HG02970 (cell line): Measurements from ENCODE around the gene IL36G.
"Not testable (repeated sequence)": the region's sequence is repeated elsewhere in the genome, so short reads cannot be mapped to it uniquely, and the experiment has no call there.

ENCODE experiments used
- ATAC-seq: cut with Tn5 transposase; IDR thresholded peaks from one replicate; pipeline ENCODE4 v1.9.1; 2021; ENCODE audit warnings: mild to moderate bottlenecking, moderate library complexity, moderate number of reproducible peaks; ENCODE audit not compliant: unreplicated experiment, low FRiP score

Gene IL36G

DNA sequence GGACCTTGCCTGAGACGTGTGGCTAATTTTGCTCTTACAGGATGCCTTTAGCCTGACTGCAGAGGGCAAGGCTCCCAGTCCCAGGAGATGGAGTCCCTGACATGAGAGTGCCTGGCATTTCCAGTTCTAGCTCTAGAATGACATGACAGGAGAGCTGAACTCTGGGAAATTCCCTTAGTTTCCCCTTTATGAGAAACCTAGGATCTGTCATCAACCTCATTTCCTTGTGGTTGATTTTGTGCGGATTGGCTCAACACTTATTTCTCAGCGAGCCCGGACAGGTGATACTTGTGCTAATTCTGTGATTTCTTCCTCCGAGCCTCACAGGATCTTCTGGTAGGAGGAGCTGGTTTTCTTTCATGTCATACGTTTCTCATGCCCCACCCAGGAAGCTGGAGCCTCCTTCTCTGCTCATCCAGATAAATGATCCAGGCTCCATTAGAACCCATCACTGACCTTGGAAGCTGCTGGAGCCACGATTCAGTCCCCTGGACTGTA lies at the start of gene IL36G:
Gene IL36G, plus strand, starts transcription at position 448 of the 498 bp plus-strand sequence. CDS start 633 bp downstream, outside the sequence.
- no peak for ATAC-seq

DNA sequence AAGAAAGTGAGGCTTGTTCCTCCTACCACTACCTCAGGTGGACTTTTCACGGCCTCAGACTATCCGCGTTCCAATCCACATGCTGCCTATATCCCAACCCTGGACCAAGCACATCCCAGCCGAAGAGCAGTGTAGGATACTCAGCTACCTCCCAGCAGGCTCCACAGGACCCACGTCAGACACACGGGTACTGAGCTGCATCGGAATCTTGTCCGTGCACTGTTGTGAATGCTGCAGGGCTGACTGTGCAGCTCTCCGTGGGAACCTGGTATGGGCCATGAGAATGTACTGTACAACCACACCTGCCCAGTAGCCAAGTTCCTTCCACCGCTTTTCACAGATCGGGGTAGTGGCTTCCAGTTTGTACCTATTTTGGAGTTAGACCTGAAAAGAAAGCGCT lies 44.5 kb upstream of the IL36G start:
- ATAC-seq, result no peak

DNA sequence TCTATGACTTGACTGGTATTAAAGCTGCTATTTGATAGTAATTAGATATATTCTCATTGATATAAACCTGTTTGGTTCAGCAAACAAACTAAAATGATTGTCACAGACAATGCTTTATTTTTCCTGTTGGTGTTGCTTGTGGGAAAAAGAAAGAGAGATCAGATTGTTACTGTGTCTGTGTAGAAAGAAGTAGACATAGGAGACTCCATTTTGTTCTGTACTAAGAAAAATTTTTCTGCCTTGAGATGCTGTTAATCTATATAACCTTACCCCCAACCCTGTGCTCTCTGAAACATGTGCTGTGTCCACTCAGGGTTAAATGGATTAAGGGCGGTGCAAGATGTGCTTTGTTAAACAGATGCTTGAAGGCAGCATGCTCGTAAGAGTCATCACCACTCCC lies 43.7 kb upstream of the IL36G start:
- ATAC-seq, result not testable (repeated sequence)

DNA sequence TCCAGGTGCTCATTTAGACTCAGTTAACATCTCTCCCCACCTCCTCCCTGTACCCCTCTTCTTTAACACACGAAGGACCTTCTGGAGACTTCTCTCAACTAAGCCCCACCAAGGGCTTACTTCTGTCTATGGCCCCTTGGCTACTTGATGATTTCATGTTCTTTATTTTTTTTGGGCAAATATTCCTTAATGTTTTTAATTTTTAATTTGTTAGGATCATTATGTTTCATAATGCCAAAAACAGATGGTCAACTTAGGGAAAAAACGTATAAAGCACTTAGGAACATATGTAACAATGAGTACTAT lies 40.9 kb upstream of the IL36G start:
- no peak for ATAC-seq

DNA sequence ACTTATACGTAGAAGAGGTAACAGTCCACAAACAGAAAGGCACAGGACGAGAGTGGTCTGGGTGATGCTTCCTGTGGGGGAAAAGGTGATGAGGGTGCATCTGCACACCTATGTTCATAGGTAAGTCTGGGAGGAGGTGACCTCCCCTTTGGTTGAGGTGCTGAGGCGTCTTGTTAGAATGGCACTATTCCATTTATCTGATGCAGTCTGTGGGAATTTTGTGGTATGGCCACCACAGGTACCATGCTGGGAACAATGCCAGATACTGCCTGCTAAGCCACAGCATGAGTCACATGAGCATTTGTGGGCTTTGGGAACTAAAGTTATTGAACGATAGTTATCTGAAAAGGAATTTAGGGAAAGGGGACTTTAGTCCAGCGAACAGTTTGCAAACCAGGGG lies 38.9 kb upstream of the IL36G start:
- ATAC-seq, result no peak

DNA sequence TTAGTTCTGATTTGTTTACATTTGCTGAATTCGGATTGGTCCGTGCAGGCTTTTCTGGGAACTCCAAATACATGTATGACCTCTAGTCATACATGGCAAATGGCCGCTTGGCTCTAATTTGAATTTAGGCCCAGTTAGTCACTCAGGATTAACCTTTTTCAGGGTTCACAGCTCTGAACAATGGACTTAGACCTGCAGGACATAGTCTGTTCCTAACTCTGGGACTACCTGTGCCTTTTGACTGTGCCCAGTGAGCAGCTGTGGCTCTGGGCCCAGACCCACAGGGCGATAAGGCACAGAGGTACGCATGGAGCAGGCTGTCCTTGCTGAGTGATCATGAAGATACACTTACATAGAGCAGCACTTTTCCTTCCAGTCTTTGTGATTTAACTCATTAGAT lies 38.4 kb upstream of the IL36G start:
- no peak for ATAC-seq

GRCh38 chr2:112940859-112941625 lies 36.8 kb upstream of the IL36G start:
- ATAC-seq, result no peak

DNA sequence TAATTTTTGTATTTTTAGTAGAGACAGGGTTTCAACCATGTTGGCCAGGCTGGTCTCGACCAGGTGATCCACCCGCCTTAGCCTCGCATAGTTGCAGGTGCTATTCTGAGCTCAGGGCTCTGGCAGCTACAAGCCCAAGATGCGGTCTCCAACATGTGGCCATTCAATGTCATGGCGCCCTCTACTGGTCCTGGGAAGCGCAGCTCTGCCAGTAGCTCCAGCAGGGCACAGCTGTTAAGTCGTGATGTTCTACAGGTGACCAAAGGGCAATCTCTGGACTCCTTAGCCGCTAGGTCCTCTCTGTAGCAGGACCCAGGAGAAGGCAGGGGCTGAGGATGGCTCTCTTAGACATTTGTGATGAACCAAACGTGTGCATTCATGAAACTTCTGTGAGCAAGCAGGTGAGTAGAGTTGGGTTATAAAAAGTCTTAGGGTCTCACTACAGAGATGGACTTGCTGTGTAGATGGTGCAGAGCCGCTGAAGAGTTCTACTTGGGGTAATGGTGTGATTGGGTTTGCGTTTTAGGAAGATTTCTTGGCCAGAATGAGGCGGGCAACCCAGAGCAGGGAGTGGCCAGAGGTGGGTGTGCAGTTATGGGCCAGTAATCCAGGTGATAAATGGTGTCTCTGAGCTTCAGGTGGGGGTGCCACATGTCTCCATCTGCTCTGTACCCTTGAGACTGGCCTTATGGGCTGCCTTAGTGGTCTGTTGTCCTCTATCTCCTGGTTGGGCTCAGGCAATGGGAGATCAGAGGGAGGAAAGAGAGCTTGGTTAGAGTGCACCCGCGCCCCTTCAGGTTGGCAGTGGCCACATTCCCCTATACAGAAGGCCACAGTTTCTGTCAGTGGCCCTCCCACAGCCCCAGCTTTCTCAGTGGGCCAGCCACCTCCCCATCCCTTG lies 35.8 kb upstream of the IL36G start:
- ATAC-seq, result no peak

GRCh38 chr2:112942654-112943002 lies 35.2 kb upstream of the IL36G start:
- no peak for ATAC-seq

DNA sequence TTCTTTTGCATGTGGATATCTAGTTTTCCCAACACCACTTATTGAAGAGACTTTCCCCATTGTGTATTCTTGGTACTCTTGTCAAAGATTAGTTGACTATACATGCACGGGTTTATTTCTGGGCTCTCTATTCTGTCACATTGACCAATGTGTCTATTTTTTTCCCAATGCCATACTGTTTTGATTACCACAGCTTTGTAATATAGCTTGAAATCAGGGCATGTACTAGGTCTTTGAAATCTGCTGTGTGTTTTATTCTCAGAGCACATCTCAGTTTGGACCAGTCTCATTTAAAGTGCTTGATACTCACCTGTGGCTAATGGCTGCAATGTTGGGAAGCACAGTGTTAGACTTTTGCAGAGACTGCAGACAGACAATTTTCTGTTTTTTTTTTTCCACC lies 32.8 kb upstream of the IL36G start:
- no peak for ATAC-seq

DNA sequence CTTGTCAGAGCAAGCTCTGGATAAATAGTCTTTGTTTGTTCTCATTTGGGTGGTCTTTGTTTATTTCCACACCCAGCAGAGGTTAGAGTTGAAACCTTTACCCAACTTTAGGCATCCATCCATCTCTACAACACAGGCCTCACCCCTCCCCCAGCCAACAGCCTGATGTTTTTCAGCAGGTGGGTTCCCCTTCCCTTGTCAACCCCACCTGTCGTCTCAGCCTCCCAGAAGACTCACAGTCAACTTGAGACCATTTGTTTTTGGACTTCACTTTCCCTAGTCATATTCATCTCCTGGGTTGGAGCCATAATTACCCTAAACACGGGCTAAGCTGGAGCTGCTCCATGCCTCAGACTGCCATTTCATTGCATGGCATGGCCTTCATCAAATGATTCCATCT lies 31.7 kb upstream of the IL36G start:
- ATAC-seq, result no peak

DNA sequence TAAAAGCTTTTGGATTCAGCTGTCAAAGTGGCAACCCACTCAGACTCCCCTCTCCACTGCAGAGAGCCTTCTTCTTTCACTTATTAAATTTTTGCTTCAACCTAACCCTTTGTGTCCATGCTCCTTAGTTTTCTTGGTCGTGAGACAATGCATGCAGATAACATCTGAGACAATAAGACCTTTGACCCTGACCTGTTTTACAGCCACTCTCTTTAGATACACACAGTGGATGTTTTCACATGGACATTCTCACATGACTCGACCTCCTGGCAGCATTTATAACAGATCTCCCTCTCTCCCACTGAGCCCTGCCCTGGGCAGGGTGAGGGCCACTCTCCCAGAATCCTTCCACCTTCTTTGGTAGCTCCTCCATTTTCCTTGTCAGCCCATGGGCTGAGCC lies 30.4 kb upstream of the IL36G start:
- ATAC-seq, result no peak

GRCh38 chr2:112949456-112949855 lies 28.4 kb upstream of the IL36G start:
- ATAC-seq, result no peak

GRCh38 chr2:112954364-112954763 lies 23.4 kb upstream of the IL36G start:
- ATAC-seq, result no peak

DNA sequence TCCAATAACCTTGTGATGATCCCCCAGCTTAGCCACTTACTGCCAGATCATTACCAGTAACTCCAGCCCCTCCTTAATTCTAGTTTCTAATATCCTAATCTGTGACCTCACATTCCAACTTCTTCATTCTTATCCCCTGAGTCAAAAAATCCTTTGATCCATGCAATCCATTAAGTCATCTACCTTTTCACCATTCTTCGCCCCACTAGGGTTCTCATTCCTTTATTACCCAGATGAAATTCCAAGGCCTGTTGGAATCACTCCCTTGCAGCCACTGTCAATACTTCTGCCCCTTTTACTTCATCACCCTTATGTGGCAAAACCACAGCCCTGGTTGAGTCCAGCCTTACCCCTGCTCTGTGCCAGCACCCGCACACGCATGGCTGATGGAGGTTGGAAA lies 20.3 kb upstream of the IL36G start:
- no peak for ATAC-seq

- no peak for ATAC-seq
These were observed 19.2 kb upstream of the IL36G start for GRCh38 chr2:112958428-112959108.

DNA sequence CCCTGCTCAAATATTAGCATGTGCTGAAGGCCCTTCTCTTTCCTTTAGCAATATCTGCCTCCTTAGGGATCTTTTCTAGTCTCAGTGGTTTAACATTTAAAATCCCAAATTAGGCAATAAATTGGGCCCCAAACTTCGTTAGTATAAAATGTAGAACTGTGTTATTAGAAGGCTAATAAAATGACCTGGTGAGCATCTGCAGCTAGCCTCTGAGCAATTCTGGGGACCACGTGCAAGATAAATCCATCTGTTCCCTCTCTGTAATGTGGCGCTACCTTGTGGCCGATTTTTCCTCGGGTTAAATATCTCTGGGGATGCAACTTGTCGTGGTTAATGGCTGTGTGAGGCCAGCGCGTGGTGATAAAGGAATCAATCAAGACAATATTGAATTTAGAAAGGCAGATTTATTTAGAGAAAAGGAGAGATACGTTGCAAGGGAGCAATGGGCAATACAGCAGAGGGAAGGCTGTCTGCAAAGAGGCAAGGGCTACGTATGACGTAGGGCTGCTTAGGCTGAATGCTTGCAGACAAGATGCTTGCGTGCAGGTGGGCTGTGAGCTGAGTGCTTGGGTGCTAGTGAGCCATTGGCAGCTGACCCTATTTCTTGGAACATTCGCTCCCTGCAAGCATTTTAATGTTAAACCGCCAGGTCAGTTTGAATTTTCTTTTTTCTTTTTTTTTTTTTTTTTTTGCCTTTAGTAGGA lies 18.5 kb upstream of the IL36G start:
- no peak for ATAC-seq

- no peak for ATAC-seq
These were observed 17.5 kb upstream of the IL36G start for GRCh38 chr2:112960230-112960825.

- no peak for ATAC-seq
These were observed 15.3 kb upstream of the IL36G start for GRCh38 chr2:112962308-112963175.
